ENCODE results near the gene SMS. TPM values are rescaled to one million over a fixed set of nuclear protein-coding genes. Genes with fewer than 3 reads are reported as not detected.

The SMS gene
- total RNA-seq, 4 donors from 2014 or later = 32.4 to 95.4 (median 43.8) TPM

- DNase-seq = no peak
- in situ Hi-C loops (cut with MboI; ENCODE audit: low pct_ligation_motif_present in 1 of 4, low pct_unique_long_range_greater_than_20kb in 1 of 4, low sequenced_read_pairs in 3 of 4) (no loop called here), intact Hi-C loops (cut with DNase I; ENCODE audit: low total_unique reads) (no loop called here)
- Histone ChIP-seq H3K9me3 (no peaks in the 10 kb centered on the region), H3K27me3 (no peaks in the 10 kb centered on the region), H3K4me3 (no peak overlapping the region), H3K4me1 (no peaks in the 10 kb centered on the region), H3K36me3 (no peaks in the 10 kb centered on the region), H3K27ac (no peak overlapping the region)
- 83% methylated on average over 10 of the region's 10 CpGs; no CpG with 5 or more reads in 1 of the 2 donors for WGBS, 2 donors (ENCODE audit: low coverage in 1 of 2)
- TF ChIP-seq POLR2AphosphoS5 (IDR thresholded peaks at IDR 0.05) (no peak), POLR2A (IDR thresholded peaks at IDR 0.05) (no peak), EP300 (IDR thresholded peaks at IDR 0.05; ENCODE audit: low read depth) (no peak), CTCF (IDR thresholded peaks at IDR 0.05) (no peak)
Measured at GRCh38 chrX:22004866-22005265, 64.4 kb downstream of the SMS start.

GRCh38 chrX:22012051-22012450 lies 71.5 kb downstream of the SMS start:
- DNase-seq = no peak
- H3K36me3 ChIP-seq = no peaks in the 10 kb centered on the region
- no peak for TF ChIP-seq EP300 (IDR thresholded peaks at IDR 0.05; ENCODE audit: low read depth)
- TF ChIP-seq CTCF (IDR thresholded peaks at IDR 0.05) = no peak
- no peak for TF ChIP-seq POLR2A (IDR thresholded peaks at IDR 0.05)
- no peak for TF ChIP-seq POLR2AphosphoS5 (IDR thresholded peaks at IDR 0.05)
- H3K4me1 ChIP-seq = no peaks in the 10 kb centered on the region
- H3K4me3 ChIP-seq = no peak overlapping the region
- H3K27ac ChIP-seq = no peak overlapping the region
- in situ Hi-C loops (cut with MboI; ENCODE audit: low pct_ligation_motif_present in 1 of 4, low pct_unique_long_range_greater_than_20kb in 1 of 4, low sequenced_read_pairs in 3 of 4) (no loop called here), intact Hi-C loops (cut with DNase I; ENCODE audit: low total_unique reads) (no loop called here)
- 43% methylated on average over 5 of the region's 5 CpGs; no CpG with 5 or more reads in 1 of the 2 donors for WGBS, 2 donors (ENCODE audit: low coverage in 1 of 2)
- H3K9me3 ChIP-seq = no peaks in the 10 kb centered on the region
- no peaks in the 10 kb centered on the region for H3K27me3 ChIP-seq

GRCh38 chrX:22012931-22013330 lies 72.4 kb downstream of the SMS start:
- Histone ChIP-seq H3K4me1 (no peaks in the 10 kb centered on the region), H3K27ac (no peak overlapping the region), H3K4me3 (no peak overlapping the region), H3K36me3 (no peaks in the 10 kb centered on the region), H3K27me3 (no peaks in the 10 kb centered on the region), H3K9me3 (no peaks in the 10 kb centered on the region)
- intact Hi-C loops (cut with DNase I; ENCODE audit: low total_unique reads) = no loop called here
- in situ Hi-C loops (cut with MboI; ENCODE audit: low pct_ligation_motif_present in 1 of 4, low pct_unique_long_range_greater_than_20kb in 1 of 4, low sequenced_read_pairs in 3 of 4) = no loop called here
- TF ChIP-seq POLR2A (IDR thresholded peaks at IDR 0.05) (no peak), CTCF (IDR thresholded peaks at IDR 0.05) (no peak), POLR2AphosphoS5 (IDR thresholded peaks at IDR 0.05) (no peak), EP300 (IDR thresholded peaks at IDR 0.05; ENCODE audit: low read depth) (no peak)
- DNase-seq = no peak
- WGBS, 2 donors (ENCODE audit: low coverage in 1 of 2) = 91% methylated on average over 7 of the region's 7 CpGs; no CpG with 5 or more reads in 1 of the 2 donors

GRCh38 chrX:22015139-22015750 lies 74.7 kb downstream of the SMS start:
- Histone ChIP-seq H3K4me3 (no peak overlapping the region), H3K4me1 (no peaks in the 10 kb centered on the region), H3K27ac (no peak overlapping the region), H3K27me3 (no peaks in the 10 kb centered on the region), H3K36me3 (no peaks in the 10 kb centered on the region), H3K9me3 (no peaks in the 10 kb centered on the region)
- intact Hi-C loops (cut with DNase I; ENCODE audit: low total_unique reads) (no loop called here), in situ Hi-C loops (cut with MboI; ENCODE audit: low pct_ligation_motif_present in 1 of 4, low pct_unique_long_range_greater_than_20kb in 1 of 4, low sequenced_read_pairs in 3 of 4) (no loop called here)
- 20 to 67% methylated on average over 1 to 9 of the region's 9 CpGs for WGBS, 2 donors (ENCODE audit: low coverage in 1 of 2)
- DNase-seq = no peak
- TF ChIP-seq POLR2A (IDR thresholded peaks at IDR 0.05) (no peak), CTCF (IDR thresholded peaks at IDR 0.05) (no peak)

All from transverse colon (tissue), 4 donors.